Prostate gland (tissue), 2 donors: ENCODE data around the gene VARS2.

ENCODE experiments used
- CTCF ChIP-seq, 4 experiments: fragments of 200-600 bp in 2 of 4; fragments of 450-650 bp in 2 of 4; sonication (generic) in 2 of 4; IDR thresholded peaks; 1 replicate in 3 of 4; 2 replicates in 1 of 4; pipeline ENCODE4 v1.5.1; 2016 to 2019; ENCODE audit warnings: antibody characterized with exemption in 4 of 4, mild to moderate bottlenecking in 2 of 4, moderate library complexity in 2 of 4
- POLR2AphosphoS5 ChIP-seq: sonication (generic); formaldehyde crosslinking; IDR thresholded peaks from one replicate; pipeline ENCODE4 v1.6.1; 2017; ENCODE audit warnings: antibody characterized with exemption

GRCh38 chr6:30903236-30903635, 10.8 kb upstream of the VARS2 start:
- TF ChIP-seq CTCF (IDR thresholded peaks at IDR 0.05) (no peak), POLR2AphosphoS5 (no peak)
